GM19328 (cell line): ENCODE results near the gene CCDC88C.
"Not testable (repeated sequence)": the region's sequence is repeated elsewhere in the genome, so short reads cannot be mapped to it uniquely, and the experiment has no call there.

ENCODE experiments used
- ATAC-seq: cut with Tn5 transposase; IDR thresholded peaks from one replicate; pipeline ENCODE4 v1.9.1; 2021; ENCODE audit warnings: mild to moderate bottlenecking, moderate library complexity; ENCODE audit not compliant: unreplicated experiment

The CCDC88C gene

GRCh38 chr14:91274796-91275195 lies 142.8 kb downstream of the CCDC88C start:
- ATAC-seq = no peak

DNA sequence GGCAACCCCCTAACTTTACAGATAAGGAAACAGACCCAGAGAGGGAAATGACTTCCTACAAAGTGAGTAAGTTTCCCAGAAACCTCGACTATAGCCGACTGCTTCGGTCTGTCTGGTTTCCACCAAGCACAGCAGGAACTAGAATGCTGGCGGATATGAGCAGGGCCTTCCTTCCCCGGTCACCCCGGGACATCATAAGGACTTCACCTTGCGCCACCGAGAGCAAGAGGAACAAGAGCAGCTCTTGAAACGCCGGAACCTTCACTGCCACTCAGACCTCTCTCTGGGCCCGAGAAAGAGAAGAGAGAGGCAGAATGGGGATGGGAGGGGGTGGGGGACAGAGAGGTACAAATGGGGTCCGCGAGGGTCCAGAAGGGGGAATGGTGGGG lies 143.7 kb downstream of the CCDC88C start:
- ATAC-seq = no peak

DNA sequence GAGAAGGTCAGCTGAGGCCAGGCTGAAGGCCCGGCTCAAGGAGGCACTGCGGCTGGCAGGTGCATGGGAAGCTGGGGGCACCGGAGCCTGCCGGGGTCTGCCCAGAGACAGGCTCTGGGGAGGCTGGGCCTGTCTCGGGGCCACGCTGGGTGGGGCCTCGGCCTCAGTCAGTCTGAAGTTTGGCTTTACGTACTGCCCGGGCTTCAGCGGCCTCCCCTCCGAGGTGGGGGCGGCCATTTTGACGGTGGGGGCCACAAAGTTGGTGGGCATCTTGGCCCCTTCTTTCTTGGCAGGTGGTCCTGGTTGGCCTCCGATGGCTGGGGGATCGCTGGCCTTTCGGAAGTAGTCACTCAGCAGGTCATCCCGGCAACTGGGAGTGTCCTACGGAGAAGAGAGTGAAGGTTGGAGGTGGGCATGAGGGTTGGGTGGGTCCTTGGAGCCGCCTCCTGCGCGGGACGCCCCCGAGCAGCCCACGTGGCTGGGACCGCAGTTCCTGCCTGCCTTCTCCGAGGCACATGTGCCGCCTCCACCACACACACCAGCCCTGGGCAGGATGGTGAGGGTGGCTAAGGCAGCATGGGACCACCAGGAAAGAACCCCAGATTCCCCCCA lies 144.2 kb downstream of the CCDC88C start:
- no peak for ATAC-seq

DNA sequence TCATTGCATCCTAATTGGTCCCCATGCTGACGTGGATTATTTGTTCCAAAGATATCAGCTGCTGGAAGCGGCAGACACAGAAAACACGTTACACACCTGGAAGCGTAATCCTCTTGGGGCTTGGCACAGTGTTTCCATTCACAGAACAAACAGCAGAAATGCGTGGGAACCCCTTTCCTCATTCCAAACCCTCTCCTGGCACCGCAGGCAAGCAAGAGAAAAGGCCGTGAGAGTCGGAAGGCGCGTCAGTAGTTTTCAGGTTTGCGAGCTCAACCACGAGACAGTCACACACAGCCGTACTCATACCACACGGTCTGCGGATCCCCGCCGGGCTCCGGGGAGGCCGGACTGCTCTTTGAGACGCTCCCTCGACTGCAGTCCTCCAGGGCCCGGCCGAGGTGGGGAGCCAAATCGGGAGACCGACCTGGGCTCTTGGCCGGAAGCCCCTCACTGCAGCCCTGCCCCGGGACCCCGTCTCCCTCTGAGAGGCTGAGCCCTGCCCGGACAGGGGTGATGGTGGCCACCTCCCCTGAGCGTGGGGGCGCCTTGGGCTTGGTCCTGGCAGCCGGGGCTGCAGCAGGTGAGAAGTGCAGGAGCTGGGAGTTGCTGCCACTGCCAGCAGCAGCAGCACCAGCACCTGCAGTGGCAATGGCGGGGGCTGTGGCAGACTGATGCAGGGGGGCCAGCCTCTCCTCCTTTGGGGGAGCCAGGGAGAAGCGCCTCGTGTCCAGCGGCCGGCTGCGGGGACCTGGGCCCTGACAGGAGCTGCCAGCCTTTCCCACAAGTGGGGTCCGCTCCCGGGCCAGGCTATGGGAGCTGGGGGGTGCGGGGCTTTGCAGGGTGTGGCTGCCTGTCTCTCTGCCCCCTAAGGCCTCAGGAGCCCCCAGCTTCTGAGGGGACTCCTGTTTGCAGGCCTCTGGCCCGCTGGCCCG lies 145.0 kb downstream of the CCDC88C start:
- ATAC-seq = no peak

- no peak for ATAC-seq
Observed at GRCh38 chr14:91271639-91272038, 146.0 kb downstream of the CCDC88C start.

DNA sequence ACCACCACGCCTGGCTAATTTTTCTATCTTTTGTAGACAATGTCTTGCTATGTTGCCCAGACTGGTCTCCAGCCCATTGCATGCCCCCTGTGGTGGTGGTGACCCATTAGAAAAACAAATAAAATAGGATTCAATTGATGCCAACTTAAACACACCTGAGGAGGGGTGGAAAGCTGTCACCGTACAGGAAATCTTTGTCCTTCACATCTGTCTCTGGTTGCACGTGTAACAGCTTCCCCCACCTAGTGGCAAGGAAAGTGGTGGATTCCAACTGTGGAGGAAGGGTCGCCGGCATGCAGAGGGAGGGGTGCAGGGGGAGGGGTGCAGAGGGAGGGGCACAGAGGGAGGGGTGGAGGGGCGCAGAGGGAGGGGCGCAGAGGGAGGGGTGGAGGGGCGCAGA lies 147.0 kb downstream of the CCDC88C start:
- ATAC-seq = no peak

- no peak for ATAC-seq
Observed at GRCh38 chr14:91270188-91270587, 147.4 kb downstream of the CCDC88C start.

DNA sequence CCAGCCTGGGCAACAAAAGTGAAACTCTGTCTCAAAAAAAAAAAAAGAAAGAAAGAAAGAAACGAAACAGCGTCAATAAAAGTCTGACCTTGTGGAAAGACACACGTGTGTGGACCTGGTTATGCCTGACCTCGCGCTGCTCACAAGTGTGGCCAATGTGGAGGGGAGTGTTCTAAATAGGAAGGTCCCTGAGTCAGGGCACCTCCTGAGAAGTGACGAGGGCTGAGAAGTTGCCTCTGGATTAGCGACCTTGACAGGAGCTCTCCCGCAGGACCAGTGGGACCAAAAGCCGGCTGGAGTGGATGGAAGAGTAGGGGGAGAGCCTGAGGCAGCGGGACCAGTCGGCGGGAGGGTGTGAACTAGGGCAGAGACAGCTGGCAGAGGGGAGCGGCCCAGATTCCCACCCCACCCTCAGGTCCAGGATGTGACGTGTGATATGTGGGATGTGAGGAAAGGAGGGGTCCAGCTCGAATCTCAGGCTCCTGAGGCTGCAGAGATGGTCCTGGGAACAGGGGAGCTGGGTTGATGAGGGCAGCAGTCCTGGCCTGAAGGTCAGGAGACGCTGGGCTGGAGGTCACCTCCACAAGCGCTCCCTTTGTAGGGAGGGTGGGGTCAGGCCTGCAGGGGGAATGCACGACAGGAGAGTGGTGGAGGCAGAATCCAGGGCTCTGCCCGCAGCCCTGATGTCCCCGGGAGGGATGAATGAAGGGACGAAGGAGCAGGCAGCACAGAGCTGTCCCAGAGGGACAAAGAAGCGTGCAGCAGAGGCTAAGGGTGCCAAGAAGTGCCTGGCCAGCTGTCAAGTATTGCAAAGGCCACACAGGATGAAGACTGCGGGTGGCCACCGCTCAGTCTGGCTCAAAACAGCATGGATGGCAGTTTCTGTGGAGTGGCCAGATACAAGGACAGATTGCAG lies 148.3 kb downstream of the CCDC88C start:
- ATAC-seq = no peak

- ATAC-seq = no peak
Observed at GRCh38 chr14:91267965-91268437, 149.6 kb downstream of the CCDC88C start.

GRCh38 chr14:91266276-91266675 lies 151.3 kb downstream of the CCDC88C start:
- ATAC-seq = not testable (repeated sequence)

- no peak for ATAC-seq
Observed at GRCh38 chr14:91265404-91265803, 152.2 kb downstream of the CCDC88C start.

- ATAC-seq = no peak
Observed at GRCh38 chr14:91264151-91265150, 153.2 kb downstream of the CCDC88C start.

GRCh38 chr14:91263329-91263728 lies 154.3 kb downstream of the CCDC88C start:
- ATAC-seq = no peak

GRCh38 chr14:91261986-91262549 lies 155.6 kb downstream of the CCDC88C start:
- no peak for ATAC-seq

DNA sequence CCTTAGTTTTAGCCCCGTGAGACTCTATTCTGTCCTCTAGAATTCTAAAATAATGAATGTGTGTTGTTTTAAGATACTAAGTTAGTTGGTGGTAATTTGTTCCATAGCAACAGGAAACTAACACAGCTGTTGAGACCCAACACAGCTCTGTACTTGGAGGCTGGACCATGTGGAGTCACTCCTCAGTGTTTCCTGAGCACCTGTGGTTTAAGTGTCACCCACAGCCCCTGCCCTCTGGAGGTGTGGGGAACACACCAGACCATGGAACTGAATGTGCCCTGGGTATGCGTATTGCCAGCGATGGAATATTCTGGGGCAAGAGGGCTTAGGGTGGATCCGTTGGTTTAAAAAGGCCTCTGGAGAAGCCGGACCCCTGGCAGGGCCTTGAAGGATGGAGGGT lies 156.5 kb downstream of the CCDC88C start:
- ATAC-seq = no peak

GRCh38 chr14:91258876-91259275 lies 158.7 kb downstream of the CCDC88C start:
- no peak for ATAC-seq

DNA sequence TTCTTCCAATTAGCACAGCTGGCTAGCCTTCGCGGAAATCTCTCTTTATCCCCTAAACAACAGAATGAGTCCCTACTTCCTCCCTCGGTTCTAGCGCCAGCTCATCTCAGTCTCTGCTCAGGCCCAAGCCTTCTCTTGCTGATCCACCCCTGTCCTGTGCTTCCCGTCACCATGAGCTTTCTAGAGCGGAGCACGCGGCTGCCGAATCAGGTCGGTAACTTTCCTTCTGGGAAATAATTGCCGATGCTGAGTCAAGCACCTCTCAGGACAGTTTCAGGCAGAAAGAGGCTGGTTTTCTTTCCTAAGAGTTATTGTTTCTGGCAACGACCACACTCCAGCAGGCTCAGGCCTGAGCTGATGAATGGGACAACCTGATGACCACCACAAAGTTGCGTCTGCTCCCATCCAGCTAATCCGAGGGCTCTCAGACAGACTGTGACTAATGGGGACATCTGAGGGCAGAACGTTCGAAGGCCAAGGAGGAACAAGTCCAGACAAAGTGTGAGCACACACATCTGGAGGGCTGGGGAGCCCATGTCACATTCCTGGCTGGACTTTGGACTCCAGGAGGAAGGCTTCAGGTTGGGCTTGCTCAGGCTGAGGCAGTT lies 159.5 kb downstream of the CCDC88C start:
- no peak for ATAC-seq

DNA sequence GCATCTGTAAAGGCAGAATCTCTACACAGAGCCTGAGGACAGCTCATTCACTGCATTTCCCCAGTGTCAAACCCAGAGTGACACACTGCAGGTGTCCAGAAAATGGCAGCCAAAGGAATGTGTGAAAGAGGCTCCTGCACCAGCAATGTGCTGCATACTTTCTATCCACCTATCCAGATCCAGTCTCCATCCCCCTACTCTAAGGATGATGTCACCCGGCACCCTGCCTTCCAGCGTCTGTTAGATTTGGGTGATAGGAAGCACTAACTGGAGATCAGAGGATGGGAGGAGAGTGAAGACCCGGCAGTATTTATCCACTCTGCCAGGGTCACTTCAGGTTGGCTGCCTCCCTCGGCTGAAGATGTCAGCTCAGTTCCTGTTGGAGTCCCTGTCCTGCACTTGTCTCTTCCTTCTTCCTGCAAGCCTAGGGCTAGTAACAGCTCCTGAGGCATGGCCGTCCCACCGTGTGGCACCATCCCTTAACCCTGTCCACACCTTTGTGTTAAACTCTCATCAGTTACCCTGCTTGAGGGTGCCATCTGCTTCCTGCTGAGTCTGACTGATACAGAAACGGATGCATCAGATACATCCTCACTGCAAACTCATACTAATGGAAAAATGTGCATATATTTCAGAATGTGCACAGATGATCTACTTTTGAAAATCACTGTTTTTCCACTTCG lies 160.2 kb downstream of the CCDC88C start:
- ATAC-seq = no peak

DNA sequence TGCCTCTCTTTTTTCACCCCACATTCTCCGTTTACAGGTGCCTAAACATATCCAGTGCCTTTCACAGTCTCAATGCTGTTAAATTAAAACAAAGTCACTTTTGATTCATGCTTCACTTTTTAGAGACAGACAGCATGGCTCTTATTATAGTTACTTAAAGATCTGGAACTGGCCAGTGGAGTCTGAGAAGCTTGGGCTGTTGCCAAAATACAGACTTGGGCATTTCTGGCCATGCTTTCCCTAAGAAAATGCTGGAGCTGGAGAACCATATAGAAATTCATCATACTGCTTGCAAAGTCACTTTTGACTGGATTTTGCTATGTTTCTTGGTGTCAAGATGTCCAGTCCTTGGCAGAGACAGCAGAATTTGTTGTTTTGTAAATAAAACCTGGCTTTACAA lies 161.0 kb downstream of the CCDC88C start:
- ATAC-seq = no peak
